ENCODE measurements around the gene DHCR24.

DNA sequence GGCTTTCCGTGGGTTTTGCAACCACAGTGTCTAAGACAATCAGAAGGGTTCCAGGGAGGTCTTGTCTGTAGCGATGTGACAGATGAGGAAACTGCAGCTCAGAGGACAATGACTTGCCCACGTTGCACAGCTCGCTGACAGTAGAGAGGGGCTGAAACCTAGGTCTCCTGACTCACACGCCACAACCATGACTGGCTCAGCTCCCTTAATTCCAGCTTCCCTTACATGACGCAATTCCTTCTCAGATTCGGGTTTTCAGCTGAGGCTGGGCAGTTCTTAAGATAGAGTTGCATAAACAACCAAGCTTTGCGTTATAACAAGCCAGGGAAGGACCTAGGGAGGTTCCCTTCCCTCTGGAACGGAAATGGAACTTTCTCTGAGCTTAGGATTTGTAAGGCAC lies 36.3 kb downstream of the DHCR24 start:
- TF ChIP-seq FOXK2 (IDR thresholded peaks at IDR 0.05) (no peak), LEF1 (IDR thresholded peaks at IDR 0.05; ENCODE audit: borderline replicate concordance) (no peak), ZNF384 (IDR thresholded peaks at IDR 0.05) (no peak), BHLHE40 (IDR thresholded peaks at IDR 0.05; ENCODE audit: borderline replicate concordance) (no peak), PKNOX1 (IDR thresholded peaks at IDR 0.05) (no peak), ELF4 (IDR thresholded peaks at IDR 0.05) (no peak), SUZ12 (IDR thresholded peaks at IDR 0.05) (no peak), FOXM1 (IDR thresholded peaks at IDR 0.05; ENCODE audit: borderline replicate concordance) (no peak), NFRKB (IDR thresholded peaks at IDR 0.05) (no peak), CTBP1 (IDR thresholded peaks at IDR 0.05; ENCODE audit: borderline replicate concordance) (no peak)
